ENCODE results near the gene FKBP8.

The FKBP8 gene

GRCh38 chr19:18574691-18575291 lies 31.4 kb upstream of the FKBP8 start:
- H3K27ac ChIP-seq (replicated peaks) = no peak overlapping the region
- TF ChIP-seq CTCF (IDR thresholded peaks at IDR 0.05; ENCODE audit: insufficient read depth, low read length) = no peak
- H3K4me3 ChIP-seq (replicated peaks; ENCODE audit: insufficient read depth, low read length) = no peak overlapping the region
- H3K27me3 ChIP-seq (ENCODE audit: insufficient read depth, poor library complexity, severe bottlenecking) = no peaks in the 10 kb centered on the region
- DNase-seq (ENCODE audit: low read depth in 1 of 2, low spot score in 1 of 2) = no peak

GRCh38 chr19:18571564-18572344 lies 28.4 kb upstream of the FKBP8 start, which contains the start of gene UBA52:
Gene UBA52, plus strand, starts transcription at chr19:18571857. Its CDS starts 1,444 bp downstream, at chr19:18573301.
- no peaks in the 10 kb centered on the region for H3K27me3 ChIP-seq (ENCODE audit: insufficient read depth, poor library complexity, severe bottlenecking)
- TF ChIP-seq CTCF (IDR thresholded peaks at IDR 0.05; ENCODE audit: insufficient read depth, low read length) = no peak
- TF ChIP-seq GABPA (IDR thresholded peaks at IDR 0.05; ENCODE audit: low read depth) = peak; percentile 76
- peak; percentile 75 for TF ChIP-seq REST (IDR thresholded peaks at IDR 0.05; ENCODE audit: insufficient replicate concordance, low read depth)
- TF ChIP-seq SPI1 (IDR thresholded peaks at IDR 0.05; ENCODE audit: borderline replicate concordance, low read depth) = peak; percentile 38; the same call in 1 of the 2 replicates
- TF ChIP-seq POLR2AphosphoS5 (IDR thresholded peaks at IDR 0.05; ENCODE audit: low read depth) = peak; percentile 96
- peak within 1 kb of the TSS; percentile 84 for H3K27ac ChIP-seq (replicated peaks)
- DNase-seq (ENCODE audit: low read depth in 1 of 2, low spot score in 1 of 2) = peak; percentile 98
- H3K4me3 ChIP-seq (replicated peaks; ENCODE audit: insufficient read depth, low read length) = peak within 1 kb of the TSS; percentile 93

- no peak overlapping the region for H3K4me3 ChIP-seq (replicated peaks; ENCODE audit: insufficient read depth, low read length)
- H3K27me3 ChIP-seq (ENCODE audit: insufficient read depth, poor library complexity, severe bottlenecking) = no peaks in the 10 kb centered on the region
- H3K27ac ChIP-seq (replicated peaks) = no peak overlapping the region
- TF ChIP-seq REST (IDR thresholded peaks at IDR 0.05; ENCODE audit: insufficient replicate concordance, low read depth) (no peak), GABPA (IDR thresholded peaks at IDR 0.05; ENCODE audit: low read depth) (no peak), CTCF (IDR thresholded peaks at IDR 0.05; ENCODE audit: insufficient read depth, low read length) (no peak), SPI1 (IDR thresholded peaks at IDR 0.05; ENCODE audit: borderline replicate concordance, low read depth) (no peak), POLR2AphosphoS5 (IDR thresholded peaks at IDR 0.05; ENCODE audit: low read depth) (no peak)
- DNase-seq (ENCODE audit: low read depth in 1 of 2, low spot score in 1 of 2) = no peak
Measured at GRCh38 chr19:18568367-18568766, 25.0 kb upstream of the FKBP8 start.

All from HL-60 (cell line).